ENCODE results near the gene GTF3A. TPM values are rescaled to one million over a fixed set of nuclear protein-coding genes. Genes with fewer than 3 reads are reported as not detected.
A peak's percentile ranks its signal among the peaks of the same experiment; 100 is the strongest.

Gene GTF3A
- total RNA-seq, 4 donors from 2014 or later: 31.8 to 174 (median 98.3) TPM

- intact Hi-C loops (cut with DNase I; ENCODE audit: low total_unique reads): no loop called here
- Histone ChIP-seq H3K36me3 (no peaks in the 10 kb centered on the region), H3K27me3 (no peaks in the 10 kb centered on the region), H3K27ac (peak overlapping the region in 1 of 2 donors; percentile 26), H3K4me3 (no peak overlapping the region), H3K4me1 (no peaks in the 10 kb centered on the region), H3K9me3 (no peaks in the 10 kb centered on the region)
- DNase-seq: no peak
- no peak for TF ChIP-seq POLR2A (IDR thresholded peaks at IDR 0.05)
- no peak for TF ChIP-seq CTCF (IDR thresholded peaks at IDR 0.05)
Measured at GRCh38 chr13:27446986-27447583, 22.7 kb downstream of the GTF3A start.

GRCh38 chr13:27448308-27448707 is 23.9 kb downstream of the GTF3A start:
- Histone ChIP-seq H3K27me3 (no peaks in the 10 kb centered on the region), H3K4me1 (no peaks in the 10 kb centered on the region), H3K9me3 (no peaks in the 10 kb centered on the region), H3K27ac (peak overlapping the region in 1 of 2 donors; percentile 26), H3K4me3 (no peak overlapping the region), H3K36me3 (no peaks in the 10 kb centered on the region)
- no peak for DNase-seq
- intact Hi-C loops (cut with DNase I; ENCODE audit: low total_unique reads): no loop called here
- TF ChIP-seq POLR2A (IDR thresholded peaks at IDR 0.05): no peak
- no peak for TF ChIP-seq CTCF (IDR thresholded peaks at IDR 0.05)

- H3K4me3 ChIP-seq: peak overlapping the region; percentile 74 to 91
- no peak for TF ChIP-seq POLR2A (IDR thresholded peaks at IDR 0.05)
- TF ChIP-seq CTCF (IDR thresholded peaks at IDR 0.05): no peak
- intact Hi-C loops (cut with DNase I; ENCODE audit: low total_unique reads): no loop called here
- no peaks in the 10 kb centered on the region for H3K27me3 ChIP-seq
- no peaks in the 10 kb centered on the region for H3K36me3 ChIP-seq
- peak overlapping the region; percentile 95 to 97 for H3K27ac ChIP-seq
- H3K4me1 ChIP-seq: no peaks in the 10 kb centered on the region
- H3K9me3 ChIP-seq: no peaks in the 10 kb centered on the region
- DNase-seq: peak in 1 of 2 donors; percentile 19
Measured at GRCh38 chr13:27449081-27449603, 24.7 kb downstream of the GTF3A start.

- intact Hi-C loops (cut with DNase I; ENCODE audit: low total_unique reads): no loop called here
- H3K4me1 ChIP-seq: no peaks in the 10 kb centered on the region
Measured at GRCh38 chr13:27449936-27450828, 25.8 kb downstream of the GTF3A start, which contains the start of gene MTIF3. MTIF3 (minus strand) TSS chr13:27450564; CDS start chr13:27440448, 10,116 bp downstream.

More at GRCh38 chr13:27449936-27450828, 25.8 kb downstream of the GTF3A start, which contains the start of gene MTIF3:
- Histone ChIP-seq H3K27ac (peak within 1 kb of the TSS; percentile 95 to 97), H3K36me3 (no peaks in the 10 kb centered on the region), H3K4me3 (peak within 1 kb of the TSS; percentile 74 to 91), H3K27me3 (no peaks in the 10 kb centered on the region), H3K9me3 (no peaks in the 10 kb centered on the region)
- DNase-seq: peak; percentile 94 to 95
- TF ChIP-seq CTCF (IDR thresholded peaks at IDR 0.05) (peak in 2 of 4 experiments; percentile 12 to 14), POLR2A (IDR thresholded peaks at IDR 0.05) (peak; percentile 61 to 74)
